ENCODE data around the gene TRIM72. TPM values are rescaled to one million over a fixed set of nuclear protein-coding genes. Genes with fewer than 3 reads are reported as not detected.
"Not testable (repeated sequence)": the region's sequence is repeated elsewhere in the genome, so short reads cannot be mapped to it uniquely, and the experiment has no call there.

The TRIM72 gene
- total RNA-seq, 1 donor from 2014 or later = not detected

DNA sequence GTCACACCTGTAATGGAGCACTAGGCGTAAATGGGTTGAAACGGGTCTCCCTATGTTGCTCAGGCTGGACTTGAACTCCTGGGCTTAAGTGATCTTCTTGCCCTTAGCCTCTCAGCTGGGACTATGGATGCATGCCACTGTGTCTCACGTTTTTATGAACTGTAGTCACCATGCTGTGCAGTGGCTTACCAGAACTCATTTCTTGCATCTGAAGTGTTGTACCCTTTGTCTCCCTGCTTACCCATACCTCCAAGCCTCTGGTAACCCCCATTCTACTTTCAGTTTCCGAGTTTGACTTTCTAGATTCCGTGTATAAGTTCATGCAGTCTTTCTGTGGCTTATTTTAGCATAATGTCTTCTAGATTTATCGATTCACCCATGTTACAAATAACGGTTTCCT lies 19.0 kb upstream of the TRIM72 start:
- H3K27ac Mint-ChIP-seq (ENCODE audit: unreplicated experiment) = no peak overlapping the region
- TF ChIP-seq, protein P1, sequence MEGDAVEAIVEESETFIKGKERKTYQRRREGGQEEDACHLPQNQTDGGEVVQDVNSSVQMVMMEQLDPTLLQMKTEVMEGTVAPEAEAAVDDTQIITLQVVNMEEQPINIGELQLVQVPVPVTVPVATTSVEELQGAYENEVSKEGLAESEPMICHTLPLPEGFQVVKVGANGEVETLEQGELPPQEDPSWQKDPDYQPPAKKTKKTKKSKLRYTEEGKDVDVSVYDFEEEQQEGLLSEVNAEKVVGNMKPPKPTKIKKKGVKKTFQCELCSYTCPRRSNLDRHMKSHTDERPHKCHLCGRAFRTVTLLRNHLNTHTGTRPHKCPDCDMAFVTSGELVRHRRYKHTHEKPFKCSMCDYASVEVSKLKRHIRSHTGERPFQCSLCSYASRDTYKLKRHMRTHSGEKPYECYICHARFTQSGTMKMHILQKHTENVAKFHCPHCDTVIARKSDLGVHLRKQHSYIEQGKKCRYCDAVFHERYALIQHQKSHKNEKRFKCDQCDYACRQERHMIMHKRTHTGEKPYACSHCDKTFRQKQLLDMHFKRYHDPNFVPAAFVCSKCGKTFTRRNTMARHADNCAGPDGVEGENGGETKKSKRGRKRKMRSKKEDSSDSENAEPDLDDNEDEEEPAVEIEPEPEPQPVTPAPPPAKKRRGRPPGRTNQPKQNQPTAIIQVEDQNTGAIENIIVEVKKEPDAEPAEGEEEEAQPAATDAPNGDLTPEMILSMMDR (IDR thresholded peaks at IDR 0.05) = no peak
- H3K4me3 Mint-ChIP-seq (ENCODE audit: unreplicated experiment) = no peak overlapping the region
- no peak for DNase-seq (ENCODE audit: extremely low spot score, unreplicated experiment)
- no peaks in the 10 kb centered on the region for H3K9me3 Mint-ChIP-seq (ENCODE audit: unreplicated experiment)
- H3K27me3 Mint-ChIP-seq (ENCODE audit: unreplicated experiment) = no peaks in the 10 kb centered on the region
- peaks cover 59% of the 10 kb centered on the region for H3K36me3 Mint-ChIP-seq (ENCODE audit: unreplicated experiment)
- H3K4me1 Mint-ChIP-seq (ENCODE audit: unreplicated experiment) = peaks cover 11% of the 10 kb centered on the region

- H3K9me3 Mint-ChIP-seq (ENCODE audit: unreplicated experiment); H3K27ac Mint-ChIP-seq (ENCODE audit: unreplicated experiment); DNase-seq (ENCODE audit: extremely low spot score, unreplicated experiment); H3K4me3 Mint-ChIP-seq (ENCODE audit: unreplicated experiment); H3K27me3 Mint-ChIP-seq (ENCODE audit: unreplicated experiment): not testable (repeated sequence)
- peaks cover 50% of the 10 kb centered on the region for H3K36me3 Mint-ChIP-seq (ENCODE audit: unreplicated experiment)
- peaks cover 20% of the 10 kb centered on the region for H3K4me1 Mint-ChIP-seq (ENCODE audit: unreplicated experiment)
Measured at GRCh38 chr16:31195861-31196260, 18.1 kb upstream of the TRIM72 start.

- Mint-ChIP-seq H3K27me3 (ENCODE audit: unreplicated experiment) (no peaks in the 10 kb centered on the region), H3K27ac (ENCODE audit: unreplicated experiment) (no peak overlapping the region), H3K4me1 (ENCODE audit: unreplicated experiment) (peaks cover 26% of the 10 kb centered on the region), H3K36me3 (ENCODE audit: unreplicated experiment) (peaks cover 43% of the 10 kb centered on the region), H3K9me3 (ENCODE audit: unreplicated experiment) (no peaks in the 10 kb centered on the region), H3K4me3 (ENCODE audit: unreplicated experiment) (no peak overlapping the region)
- DNase-seq (ENCODE audit: extremely low spot score, unreplicated experiment) = no peak
- TF ChIP-seq, protein P1 (IDR thresholded peaks at IDR 0.05) = no peak
Measured at GRCh38 chr16:31196324-31197088, 17.4 kb upstream of the TRIM72 start.

- no peak for DNase-seq (ENCODE audit: extremely low spot score, unreplicated experiment)
- TF ChIP-seq, protein P1 (IDR thresholded peaks at IDR 0.05) = no peak
- Mint-ChIP-seq H3K9me3 (ENCODE audit: unreplicated experiment) (no peaks in the 10 kb centered on the region), H3K36me3 (ENCODE audit: unreplicated experiment) (peaks cover 29% of the 10 kb centered on the region), H3K4me3 (ENCODE audit: unreplicated experiment) (no peak overlapping the region), H3K27me3 (ENCODE audit: unreplicated experiment) (peaks cover under 1% of the 10 kb centered on the region), H3K27ac (ENCODE audit: unreplicated experiment) (peak overlapping the region; percentile 48), H3K4me1 (ENCODE audit: unreplicated experiment) (peaks cover 38% of the 10 kb centered on the region)
Measured at GRCh38 chr16:31198207-31198882, 15.6 kb upstream of the TRIM72 start.

DNA sequence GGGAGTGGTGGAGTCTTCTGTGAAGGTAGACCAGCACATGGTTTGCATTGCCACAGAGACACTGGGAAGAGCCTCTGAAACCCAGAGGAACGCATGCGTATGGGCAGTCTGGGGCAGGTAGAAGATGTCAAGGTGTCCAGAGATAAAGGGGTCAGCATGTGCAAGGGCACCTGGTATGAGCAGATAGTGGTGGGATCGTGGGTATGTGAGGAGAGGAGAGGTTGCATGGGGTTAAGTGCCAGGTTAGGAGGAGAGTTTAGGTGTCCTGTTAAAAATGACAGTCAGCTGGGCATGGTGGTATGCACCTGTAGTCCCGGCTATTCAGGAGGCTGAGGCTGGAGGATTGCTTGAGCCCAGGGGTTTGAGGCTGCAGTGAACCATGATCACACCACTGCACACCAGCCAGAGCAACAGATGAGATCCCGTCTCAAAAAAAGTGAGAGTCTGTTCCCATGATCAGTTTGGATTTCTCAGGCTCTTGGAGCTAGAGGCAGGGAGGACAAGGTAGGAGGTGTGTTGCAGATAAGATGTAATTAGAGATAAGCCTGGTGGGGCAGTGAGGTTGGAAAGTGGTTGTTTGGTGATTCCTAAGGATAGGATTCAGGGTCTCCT lies 14.4 kb upstream of the TRIM72 start:
- DNase-seq (ENCODE audit: extremely low spot score, unreplicated experiment) = no peak
- Mint-ChIP-seq H3K27ac (ENCODE audit: unreplicated experiment) (no peak overlapping the region), H3K27me3 (ENCODE audit: unreplicated experiment) (peaks cover 4% of the 10 kb centered on the region), H3K36me3 (ENCODE audit: unreplicated experiment) (peaks cover 23% of the 10 kb centered on the region), H3K4me1 (ENCODE audit: unreplicated experiment) (peaks cover 40% of the 10 kb centered on the region), H3K9me3 (ENCODE audit: unreplicated experiment) (no peaks in the 10 kb centered on the region), H3K4me3 (ENCODE audit: unreplicated experiment) (no peak overlapping the region)
- TF ChIP-seq, protein P1 (IDR thresholded peaks at IDR 0.05) = no peak

DNA sequence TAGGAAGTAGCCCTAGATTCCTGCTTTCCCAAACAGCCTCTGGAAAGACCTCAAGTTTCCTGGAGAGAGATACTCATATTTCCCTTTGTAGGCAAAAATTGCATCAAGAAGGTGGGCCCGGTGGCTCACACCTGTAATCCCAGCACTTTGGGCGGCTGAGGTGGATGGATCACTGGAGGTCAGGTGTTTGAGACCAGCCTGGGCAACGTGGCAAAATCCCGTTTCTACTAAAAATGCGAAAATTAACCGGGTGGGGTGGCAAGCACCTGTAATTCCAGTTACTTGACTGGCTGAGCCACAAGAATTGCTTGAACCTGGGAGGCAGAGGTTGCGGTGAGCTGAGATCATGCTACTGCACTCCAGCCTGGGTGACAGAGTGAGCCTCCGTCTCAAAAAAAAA lies 13.8 kb upstream of the TRIM72 start:
- Mint-ChIP-seq H3K4me1 (ENCODE audit: unreplicated experiment) (peaks cover 40% of the 10 kb centered on the region), H3K36me3 (ENCODE audit: unreplicated experiment) (peaks cover 18% of the 10 kb centered on the region)
- DNase-seq (ENCODE audit: extremely low spot score, unreplicated experiment); H3K4me3 Mint-ChIP-seq (ENCODE audit: unreplicated experiment); H3K27me3 Mint-ChIP-seq (ENCODE audit: unreplicated experiment); H3K27ac Mint-ChIP-seq (ENCODE audit: unreplicated experiment); H3K9me3 Mint-ChIP-seq (ENCODE audit: unreplicated experiment): not testable (repeated sequence)

Measured in osteocyte (in vitro differentiated cells).